A549 (cell line): ENCODE measurements around the gene DNASE1L1. TPM values are rescaled to one million over a fixed set of nuclear protein-coding genes. Genes with fewer than 3 reads are reported as not detected.

Experiments
- BHLHE40 ChIP-seq: IDR thresholded peaks from 2 replicates; pipeline ENCODE4 v1.6.1; 2012; ENCODE audit warnings: low read depth, low read length, inconsistent platforms
- CBX8 ChIP-seq: fragments of 200-600 bp; sonication (generic); IDR thresholded peaks from 2 replicates; pipeline ENCODE4 v1.6.1; 2016
- CEBPB ChIP-seq, 2 experiments: fragments of >200 bp in 1 of 2; sonication (Bioruptor Twin) in 1 of 2; formaldehyde crosslinking in 1 of 2; IDR thresholded peaks; 2 replicates each; pipeline ENCODE4 v1.6.1; 2012 to 2016
- CTCF ChIP-seq: fragments of >200 bp; sonication (Bioruptor Twin); formaldehyde crosslinking; IDR thresholded peaks from 3 replicates; pipeline ENCODE4 v1.5.1; 2016
- E2F6 ChIP-seq: IDR thresholded peaks from 2 replicates; pipeline ENCODE4 v1.6.1; 2012; ENCODE audit warnings: low read depth, borderline replicate concordance
- EHMT2 ChIP-seq: fragments of 200-600 bp; sonication (generic); IDR thresholded peaks from 2 replicates; pipeline ENCODE4 v1.6.1; 2016; ENCODE audit warnings: antibody characterized with exemption, low read depth, mild to moderate bottlenecking, moderate library complexity
- ELK1 ChIP-seq: fragments of 150-350 bp; IDR thresholded peaks from 2 replicates; pipeline ENCODE4 v1.6.1; 2014; ENCODE audit warnings: low read depth, mild to moderate bottlenecking, low read length
- EP300 ChIP-seq, 2 experiments: fragments of >200 bp; sonication (Bioruptor Twin); formaldehyde crosslinking; IDR thresholded peaks; 2 replicates in 1 of 2; 3 replicates in 1 of 2; pipeline ENCODE4 v1.6.1; 2016 to 2017
- ESRRA ChIP-seq: fragments of 150-350 bp; IDR thresholded peaks from 2 replicates; pipeline ENCODE4 v1.6.1; 2014; ENCODE audit warnings: mild to moderate bottlenecking, low read length, borderline replicate concordance
- FOSB ChIP-seq: fragments of 250-450 bp; sonication (Bioruptor Pico); IDR thresholded peaks from 2 replicates; pipeline ENCODE4 v1.5.0; 2020; ENCODE audit warnings: mild to moderate bottlenecking, moderate library complexity
- FOSL2 ChIP-seq, 2 experiments: fragments of 450-650 bp in 1 of 2; fragments of >200 bp in 1 of 2; sonication (Bioruptor Twin) in 1 of 2; formaldehyde crosslinking; IDR thresholded peaks; 2 replicates each; pipeline versions ENCODE4 v1.5.0 to v1.6.1; 2016 to 2020; ENCODE audit warnings: mild to moderate bottlenecking in 1 of 2, moderate library complexity in 1 of 2
- FOXS1 ChIP-seq: fragments of 250-450 bp; sonication (Bioruptor Pico); IDR thresholded peaks from 2 replicates; pipeline ENCODE4 v1.5.0; 2020; ENCODE audit warnings: mild to moderate bottlenecking, moderate library complexity
- HES2 ChIP-seq: fragments of >200 bp; sonication (Bioruptor Twin); formaldehyde crosslinking; IDR thresholded peaks from 2 replicates; pipeline ENCODE4 v1.6.1; 2016
- HEYL ChIP-seq: fragments of 250-450 bp; sonication (Bioruptor Pico); IDR thresholded peaks from 2 replicates; pipeline ENCODE4 v1.8.0; 2021; ENCODE audit warnings: mild to moderate bottlenecking, moderate library complexity
- HMGXB4 ChIP-seq: fragments of 250-450 bp; sonication (Bioruptor Pico); IDR thresholded peaks from 2 replicates; pipeline ENCODE4 v1.5.0; 2021; ENCODE audit warnings: mild to moderate bottlenecking, moderate library complexity, borderline replicate concordance
- HOXB13 ChIP-seq: fragments of 250-450 bp; sonication (Bioruptor Pico); IDR thresholded peaks from 2 replicates; pipeline ENCODE4 v1.5.0; 2020; ENCODE audit warnings: low read depth, mild to moderate bottlenecking, moderate library complexity
- JUN ChIP-seq, 2 experiments: fragments of >200 bp; sonication (Bioruptor Twin); formaldehyde crosslinking; IDR thresholded peaks; 2 replicates in 1 of 2; 3 replicates in 1 of 2; pipeline ENCODE4 v1.6.1; 2016 to 2017
- JUNB ChIP-seq: fragments of >200 bp; sonication (Bioruptor Twin); formaldehyde crosslinking; IDR thresholded peaks from 2 replicates; pipeline ENCODE4 v1.6.1; 2016
- KDM5A ChIP-seq: fragments of 200-600 bp; sonication (generic); IDR thresholded peaks from 2 replicates; pipeline ENCODE4 v1.6.1; 2016; ENCODE audit warnings: antibody characterized with exemption, mild to moderate bottlenecking
- MAX ChIP-seq: IDR thresholded peaks from 2 replicates; pipeline ENCODE4 v1.6.1; 2012
- NFE2L2 ChIP-seq: fragments of 150-350 bp; conservative IDR thresholded peaks from 2 replicates; pipeline ENCODE4 v1.6.1; 2014; ENCODE audit warnings: low read length
- NPAS2 ChIP-seq: fragments of 250-450 bp; sonication (Bioruptor Pico); IDR thresholded peaks from 2 replicates; pipeline ENCODE4 v1.8.0; 2022; ENCODE audit warnings: mild to moderate bottlenecking, moderate library complexity, borderline replicate concordance
- PBX3 ChIP-seq: IDR thresholded peaks from 2 replicates; pipeline ENCODE4 v1.6.1; 2012
- PHF8 ChIP-seq: fragments of 200-600 bp; sonication (generic); IDR thresholded peaks from 2 replicates; pipeline ENCODE4 v1.6.1; 2016; ENCODE audit warnings: low read depth, mild to moderate bottlenecking, antibody characterized with exemption, moderate library complexity, borderline replicate concordance
- POLR2A ChIP-seq: IDR thresholded peaks from 2 replicates; pipeline ENCODE4 v1.6.1; 2012; ENCODE audit warnings: mild to moderate bottlenecking, low read length
- POLR2AphosphoS2 ChIP-seq: conservative IDR thresholded peaks from 2 replicates; pipeline ENCODE4 v1.6.1; 2012; ENCODE audit warnings: low read length, improper control_type of control experiment, inconsistent platforms
- RARB ChIP-seq: fragments of 250-450 bp; sonication (Bioruptor Pico); IDR thresholded peaks from 2 replicates; pipeline ENCODE4 v1.8.0; 2021; ENCODE audit warnings: mild to moderate bottlenecking, moderate library complexity
- RFX5 ChIP-seq: fragments of 450-650 bp; IDR thresholded peaks from 2 replicates; pipeline ENCODE4 v1.7.1; 2014; ENCODE audit warnings: antibody characterized with exemption, mild to moderate bottlenecking, moderate library complexity
- SMC3 ChIP-seq: fragments of >200 bp; sonication (Bioruptor Twin); formaldehyde crosslinking; IDR thresholded peaks from 3 replicates; pipeline ENCODE4 v1.6.1; 2018; ENCODE audit warnings: inconsistent platforms
- SREBF2 ChIP-seq: fragments of 450-650 bp; IDR thresholded peaks from 2 replicates; pipeline ENCODE4 v1.6.1; 2014; ENCODE audit warnings: mild to moderate bottlenecking, moderate library complexity
- TFCP2L1 ChIP-seq: fragments of 250-450 bp; sonication (Bioruptor Pico); IDR thresholded peaks from 2 replicates; pipeline ENCODE4 v1.5.0; 2021; ENCODE audit warnings: mild to moderate bottlenecking
- TP53 ChIP-seq: fragments of 250-450 bp; sonication (Bioruptor Pico); IDR thresholded peaks from 2 replicates; pipeline ENCODE4 v1.5.0; 2021; ENCODE audit warnings: mild to moderate bottlenecking, moderate library complexity
- USF2 ChIP-seq: fragments of 450-650 bp; IDR thresholded peaks from 2 replicates; pipeline ENCODE4 v1.6.1; 2014; ENCODE audit warnings: antibody characterized with exemption
- ZC3H11A ChIP-seq: fragments of 450-650 bp; IDR thresholded peaks from 2 replicates; pipeline ENCODE4 v1.6.1; 2014; ENCODE audit warnings: antibody characterized with exemption, mild to moderate bottlenecking
- ZFP36 ChIP-seq: fragments of 450-650 bp; IDR thresholded peaks from 2 replicates; pipeline ENCODE4 v1.6.1; 2014; ENCODE audit warnings: borderline replicate concordance; ENCODE audit not compliant: partially characterized antibody
- ZSCAN20 ChIP-seq: fragments of 250-450 bp; sonication (Bioruptor Pico); IDR thresholded peaks from 2 replicates; pipeline ENCODE4 v1.8.0; 2022; ENCODE audit warnings: mild to moderate bottlenecking, moderate library complexity
- polyA plus RNA-seq, 4 experiments: library from polyadenylated mRNA; depleted of rRNA in 3 of 4; stranded (reverse); fragments of >200 nt; fragmentation: RNase III in 1 of 4; extraction: RNeasy Plus Mini Kit Qiagen cat#74134 plus additional on column Dnase treatment in 1 of 4; gene quantifications; 2 replicates in 3 of 4; 3 replicates in 1 of 4; pipeline ENCODE4 v1.2.3, GENCODE V29; 2011 to 2017

DNASE1L1 gene
- polyA plus RNA-seq, 2 of the 4 experiments (the other 2 are of a cell fraction) = 14.3 to 24.5 TPM

- TF ChIP-seq ELK1 (no peak), FOSB (0 out of 2 replicates have a peak, but pooled peaks have one; percentile 30), TP53 (CRISPR knock-in tag) (peak; percentile 69; the same call in 1 of the 2 replicates), PHF8 (no peak; the same call in 1 of the 2 replicates), CBX8 (no peak), JUNB (no peak), HEYL (no peak), POLR2A (no peak), POLR2AphosphoS2 (no peak; the same call in 1 of the 2 replicates), HES2 (no peak), ZSCAN20 (CRISPR knock-in tag) (no peak), BHLHE40 (0 out of 2 replicates have a peak, but pooled peaks have one; percentile 6), EHMT2 (no peak), EP300 (IDR thresholded peaks at IDR 0.05) (no peak), KDM5A (no peak), ZFP36 (no peak), ESRRA (no peak), E2F6 (peak; percentile 51; the same call in 1 of the 2 replicates), TFCP2L1 (peak; percentile 49; the same call in 1 of the 2 replicates), SMC3 (no peak), NFE2L2 (no peak), MAX (peak; percentile 96), SREBF2 (no peak), HMGXB4 (CRISPR knock-in tag) (no peak), ZC3H11A (no peak), FOSL2 (IDR thresholded peaks at IDR 0.05) (no peak), FOSL2 (CRISPR knock-in tag; IDR thresholded peaks at IDR 0.05) (no peak), RFX5 (no peak), FOXS1 (no peak), NPAS2 (CRISPR knock-in tag) (no peak), HOXB13 (CRISPR knock-in tag) (no peak), RARB (CRISPR knock-in tag) (no peak), USF2 (0 out of 2 replicates have a peak, but pooled peaks have one; percentile 7), PBX3 (no peak), CTCF (peak; percentile 64), CEBPB (IDR thresholded peaks at IDR 0.05) (no peak; a peak in 1 of 4 replicates), JUN (IDR thresholded peaks at IDR 0.05) (no peak; a peak in 1 of 5 replicates)
Observed at GRCh38 chrX:154398668-154399526, 10.2 kb downstream of the DNASE1L1 start (continued).
